HG02678 (cell line): ENCODE measurements around the gene TRAPPC12.
"Not testable (repeated sequence)": the region's sequence is repeated elsewhere in the genome, so short reads cannot be mapped to it uniquely, and the experiment has no call there.

Experiments used
- ATAC-seq: cut with Tn5 transposase; IDR thresholded peaks from one replicate; pipeline ENCODE4 v1.9.1; 2021; ENCODE audit warnings: mild to moderate bottlenecking, moderate library complexity; ENCODE audit not compliant: unreplicated experiment

The TRAPPC12 gene

GRCh38 chr2:3368261-3368722 lies 11.2 kb upstream of the TRAPPC12 start:
- ATAC-seq, result no peak

GRCh38 chr2:3369340-3370181 lies 9.9 kb upstream of the TRAPPC12 start:
- ATAC-seq, result not testable (repeated sequence)

DNA sequence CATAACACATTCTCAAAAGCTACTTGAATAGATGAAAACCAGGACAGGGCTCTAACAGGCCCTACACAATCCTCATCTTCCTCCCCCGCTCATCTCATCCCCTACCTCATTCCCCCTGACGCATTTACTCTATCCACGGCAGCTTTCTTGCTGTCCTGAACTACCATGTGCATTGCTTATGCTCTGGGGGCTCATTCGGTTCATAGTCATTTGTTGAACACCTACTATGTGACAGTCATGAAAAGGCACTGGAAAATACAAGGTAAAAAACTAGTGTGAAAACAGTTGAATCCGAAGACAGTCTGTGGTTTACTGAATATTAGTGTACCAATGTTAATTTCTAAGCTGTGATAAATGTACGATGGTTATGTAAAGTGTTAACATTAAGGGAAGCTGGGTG lies 2.7 kb upstream of the TRAPPC12 start:
- no peak for ATAC-seq

GRCh38 chr2:3377279-3377611 lies 2.2 kb upstream of the TRAPPC12 start:
- ATAC-seq, result peak; percentile 5

GRCh38 chr2:3377612-3378432 lies 1.7 kb upstream of the TRAPPC12 start, which contains the start of gene EIPR1:
EIPR1 (minus strand) TSS chr2:3377818; CDS start chr2:3377689, 129 bp downstream.
- peak; percentile 83 for ATAC-seq

DNA sequence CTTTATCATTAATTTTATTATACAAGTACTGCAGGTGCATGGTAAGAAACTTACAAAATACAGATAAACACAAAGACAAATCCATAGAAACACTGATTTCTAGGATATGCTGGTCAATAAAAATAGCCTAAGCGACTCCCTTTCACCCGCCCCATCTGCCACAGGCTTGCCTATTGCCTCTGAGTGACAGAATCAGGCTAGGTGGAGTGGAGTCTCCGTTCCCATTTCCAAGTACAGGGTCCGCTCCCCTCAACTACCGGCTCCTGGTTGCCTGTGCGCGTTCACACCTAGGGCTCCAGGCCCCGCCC lies 201 bp upstream of the TRAPPC12 start:
- no peak for ATAC-seq

- no peak for ATAC-seq
Measured at GRCh38 chr2:3386448-3386958, 7.0 kb downstream of the TRAPPC12 start.

- no peak for ATAC-seq
Measured at GRCh38 chr2:3387011-3387410, 7.5 kb downstream of the TRAPPC12 start.

- no peak for ATAC-seq
Measured at GRCh38 chr2:3387644-3388411, 8.3 kb downstream of the TRAPPC12 start.

GRCh38 chr2:3388412-3388738 lies 8.9 kb downstream of the TRAPPC12 start:
- ATAC-seq, result no peak

DNA sequence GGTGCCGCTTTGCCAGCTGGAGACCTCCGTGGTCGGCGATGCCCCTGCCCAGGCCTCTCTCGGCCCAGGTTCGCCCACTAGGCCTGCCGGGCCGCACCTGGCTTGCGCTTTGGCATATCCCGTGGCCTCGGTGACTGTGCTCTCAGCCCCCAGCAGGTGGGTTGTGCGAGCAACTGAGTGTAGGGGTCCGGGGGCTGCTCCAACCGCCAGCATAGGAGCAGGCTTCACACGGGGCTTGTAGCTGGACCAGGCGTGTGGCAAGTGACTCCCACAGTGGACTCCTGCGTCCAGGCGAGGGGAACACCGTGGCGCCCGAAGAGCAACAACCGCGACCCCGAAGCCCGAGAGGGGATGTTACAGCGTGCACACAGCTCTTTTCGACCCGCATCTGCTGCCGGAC lies 9.7 kb downstream of the TRAPPC12 start:
- no peak for ATAC-seq

- ATAC-seq, result no peak
Measured at GRCh38 chr2:3390041-3390440, 10.5 kb downstream of the TRAPPC12 start.

DNA sequence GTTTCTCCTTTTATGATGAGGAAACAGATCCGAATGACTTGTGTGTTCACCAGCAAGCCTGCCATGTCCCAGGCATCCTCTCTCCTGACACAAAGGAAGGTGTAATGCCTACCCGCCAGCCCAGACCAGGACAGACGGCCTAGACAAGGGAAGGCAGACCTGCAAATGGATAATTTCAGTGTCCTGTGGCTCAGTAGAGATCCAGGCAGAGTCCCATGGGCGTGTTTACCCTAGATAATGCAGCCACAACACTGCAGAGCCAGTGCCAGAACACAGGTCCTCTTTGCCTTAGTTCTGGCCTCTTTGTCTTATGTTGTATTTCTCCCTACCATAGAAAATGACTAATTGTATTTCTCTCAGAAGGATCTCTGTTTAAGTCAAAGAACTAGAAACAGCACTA lies 12.7 kb downstream of the TRAPPC12 start:
- ATAC-seq, result no peak

DNA sequence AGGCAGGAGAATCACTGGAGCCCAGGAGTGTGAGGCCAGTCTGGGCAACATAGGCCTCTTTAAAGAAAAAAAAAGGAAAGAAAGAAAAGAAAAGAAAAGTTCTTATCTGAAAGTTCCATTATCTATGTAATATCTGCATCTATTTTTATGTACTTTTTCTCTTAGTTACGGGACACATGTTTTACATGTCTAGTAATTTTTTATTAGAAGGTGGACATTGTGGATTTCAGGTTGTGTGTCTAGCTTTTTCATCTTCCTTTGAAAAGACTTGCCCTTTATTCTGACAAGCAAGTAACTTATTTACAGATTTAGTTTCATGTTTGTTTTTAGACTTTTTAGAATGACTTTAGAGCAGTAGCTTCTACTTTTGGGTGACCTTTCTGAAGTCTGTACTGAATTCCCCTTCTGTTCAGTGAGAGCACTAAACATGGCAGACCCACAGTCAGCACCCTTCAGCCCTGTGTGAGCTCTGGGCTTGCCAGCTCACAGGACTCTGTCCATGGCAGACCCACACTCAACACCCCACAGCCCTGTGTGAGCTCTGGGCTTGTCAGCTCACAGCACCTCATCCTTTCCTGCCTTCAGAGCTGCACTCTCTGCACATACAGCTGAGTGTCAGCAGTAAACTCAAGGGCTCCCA lies 17.5 kb downstream of the TRAPPC12 start:
- ATAC-seq, result peak; percentile 72

DNA sequence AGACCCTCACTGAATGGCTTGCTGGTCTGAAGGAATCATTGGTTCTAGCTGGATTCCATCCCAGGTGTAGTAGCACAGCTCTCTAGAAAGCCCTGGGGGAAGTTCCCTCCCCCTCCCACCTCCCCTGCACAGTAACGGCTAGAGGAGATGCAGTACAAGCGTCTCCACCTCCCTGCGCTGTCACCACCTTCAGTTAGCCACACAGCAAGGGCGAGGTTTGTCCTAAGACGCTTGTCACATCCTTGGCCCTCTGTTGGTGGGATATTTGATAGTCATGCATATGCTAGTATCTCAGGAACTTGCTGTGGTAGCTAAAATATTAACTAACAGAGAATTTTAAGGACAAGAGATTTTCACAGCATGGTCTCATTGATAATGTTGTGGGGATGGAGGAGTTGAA lies 19.4 kb downstream of the TRAPPC12 start:
- no peak for ATAC-seq

- ATAC-seq, result no peak
Measured at GRCh38 chr2:3399381-3399780, 19.9 kb downstream of the TRAPPC12 start.

DNA sequence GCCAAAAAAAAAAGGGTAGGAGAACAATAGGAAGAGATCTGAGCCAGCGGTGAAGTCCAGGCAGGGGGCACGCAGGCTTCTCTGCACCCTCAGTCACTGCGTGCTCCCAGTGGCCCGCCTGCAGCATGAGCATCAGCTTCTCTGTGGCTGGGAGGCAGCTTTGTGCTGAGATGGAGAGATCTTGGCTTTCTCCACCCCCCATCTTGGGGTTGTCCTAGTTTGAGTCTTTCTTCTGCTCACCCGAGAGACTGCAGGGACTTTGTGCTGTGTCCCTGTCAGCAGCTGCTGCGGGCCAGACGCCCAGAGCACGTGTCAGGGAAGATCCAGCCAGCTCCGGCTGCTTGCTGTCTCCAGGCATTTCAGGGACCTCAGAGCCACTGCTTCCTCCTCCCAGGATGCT lies 20.3 kb downstream of the TRAPPC12 start:
- ATAC-seq, result no peak

DNA sequence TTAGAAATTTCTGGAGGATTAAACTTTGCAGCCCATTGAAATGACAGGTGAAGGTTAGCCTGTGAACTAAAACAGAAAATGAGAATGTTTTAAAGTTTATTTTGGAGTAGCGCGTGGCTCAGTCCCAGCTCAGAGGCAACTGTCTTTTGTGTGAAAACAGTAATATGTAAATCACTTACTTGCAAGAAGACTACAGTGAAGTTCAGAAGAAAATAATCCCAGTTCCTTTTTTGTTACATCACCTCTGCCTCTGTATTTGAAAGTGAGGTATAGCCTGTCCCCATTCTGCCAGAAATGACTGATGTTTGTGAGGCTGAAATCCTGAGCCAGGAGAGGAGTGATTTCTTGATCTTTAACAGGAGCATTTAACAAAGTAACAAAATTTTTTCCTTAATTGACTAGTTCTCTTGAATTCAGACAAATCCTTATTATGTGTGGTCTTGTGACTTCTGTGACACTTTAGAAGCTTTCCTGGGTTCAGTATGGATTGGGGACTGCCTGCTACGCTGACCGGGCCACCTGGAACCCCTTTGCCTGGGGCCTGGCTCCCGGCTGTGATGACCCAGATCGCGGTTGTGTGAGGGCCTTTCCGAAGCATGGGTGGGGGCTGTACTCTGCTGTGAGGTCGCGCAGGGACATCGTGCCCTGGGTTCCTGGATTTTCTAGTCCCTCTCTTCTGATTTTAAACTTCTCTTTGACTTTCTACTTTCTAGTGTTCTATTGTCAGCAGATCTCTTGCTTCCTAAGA lies 24.3 kb downstream of the TRAPPC12 start:
- ATAC-seq, result peak; percentile 99

GRCh38 chr2:3404349-3404894 lies 24.9 kb downstream of the TRAPPC12 start:
- no peak for ATAC-seq

DNA sequence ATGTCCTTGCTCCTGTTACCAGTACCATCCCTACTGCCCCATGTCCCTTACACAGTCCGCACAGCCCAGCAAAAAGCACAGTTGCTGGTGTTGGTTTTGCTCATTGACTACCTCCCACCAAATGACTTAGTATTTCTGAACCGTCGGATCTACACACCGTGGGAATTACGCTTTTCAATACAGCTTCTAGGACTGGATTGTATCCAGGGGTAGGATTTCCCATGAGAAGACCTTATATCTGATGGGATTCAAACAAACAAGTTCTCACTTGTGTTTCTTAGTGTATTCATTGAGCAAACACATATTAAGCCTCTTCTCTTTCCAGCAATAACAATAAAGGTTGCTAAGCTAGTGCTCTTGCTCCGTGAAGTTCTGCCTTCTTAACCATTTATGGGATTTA lies 25.8 kb downstream of the TRAPPC12 start:
- no peak for ATAC-seq
